GM18870 (cell line): Measurements from ENCODE around the gene FMC1.
"Not testable (repeated sequence)": the region's sequence is repeated elsewhere in the genome, so short reads cannot be mapped to it uniquely, and the experiment has no call there.

ENCODE experiments used
- ATAC-seq: cut with Tn5 transposase; IDR thresholded peaks from one replicate; pipeline ENCODE4 v1.9.1; 2021; ENCODE audit warnings: moderate library complexity; ENCODE audit not compliant: unreplicated experiment

The FMC1 gene

DNA sequence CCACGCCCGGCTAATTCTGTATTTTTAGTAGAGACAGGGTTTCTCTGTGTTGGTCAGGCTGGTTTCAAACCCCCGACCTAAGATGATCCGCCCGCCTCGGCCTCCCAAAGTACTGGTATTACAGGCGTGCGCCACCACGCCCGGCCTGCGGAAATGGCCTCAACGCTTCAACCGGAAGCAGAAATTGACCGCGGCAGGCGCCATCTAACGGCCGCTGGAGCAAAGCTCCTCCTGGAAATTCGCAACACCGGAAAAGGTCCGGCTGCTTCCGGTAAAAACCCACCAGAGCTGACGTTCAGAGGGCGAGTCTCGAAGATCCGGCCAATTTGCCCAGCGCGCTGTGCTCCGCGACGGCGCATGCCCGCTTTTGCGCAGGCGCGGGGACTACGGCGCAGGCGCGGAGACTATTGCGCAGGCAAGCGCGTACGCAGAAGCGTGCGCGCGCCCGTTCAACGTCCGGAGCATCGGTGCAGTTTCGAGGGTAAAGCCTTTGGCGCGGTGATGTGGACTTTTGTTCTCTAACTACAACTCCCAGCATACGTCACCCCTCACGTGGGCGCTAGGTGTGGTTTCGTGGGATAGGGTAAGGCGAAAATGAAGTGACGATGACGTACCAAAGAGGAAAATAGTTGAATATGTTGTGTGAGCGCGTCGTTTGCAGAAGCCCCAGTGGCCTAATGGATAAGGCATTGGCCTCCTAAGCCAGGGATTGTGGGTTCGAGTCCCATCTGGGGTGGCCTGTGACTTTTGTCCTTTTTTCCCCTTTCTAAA is 915 bp upstream of the FMC1 start:
- ATAC-seq = peak; percentile 91

DNA sequence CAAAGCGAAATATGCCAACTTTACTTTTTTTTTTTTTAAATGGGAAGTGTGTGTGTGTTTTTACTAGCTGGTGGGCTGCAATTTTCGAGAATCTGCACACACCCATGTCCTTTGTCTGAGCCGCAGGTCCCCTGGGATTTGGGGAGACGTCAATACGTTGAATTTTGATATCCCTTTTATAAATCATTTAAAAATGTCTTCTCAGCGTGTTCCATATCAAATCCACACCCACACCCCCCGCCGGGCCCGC is 404 bp upstream of the FMC1 start:
- ATAC-seq = no peak

DNA sequence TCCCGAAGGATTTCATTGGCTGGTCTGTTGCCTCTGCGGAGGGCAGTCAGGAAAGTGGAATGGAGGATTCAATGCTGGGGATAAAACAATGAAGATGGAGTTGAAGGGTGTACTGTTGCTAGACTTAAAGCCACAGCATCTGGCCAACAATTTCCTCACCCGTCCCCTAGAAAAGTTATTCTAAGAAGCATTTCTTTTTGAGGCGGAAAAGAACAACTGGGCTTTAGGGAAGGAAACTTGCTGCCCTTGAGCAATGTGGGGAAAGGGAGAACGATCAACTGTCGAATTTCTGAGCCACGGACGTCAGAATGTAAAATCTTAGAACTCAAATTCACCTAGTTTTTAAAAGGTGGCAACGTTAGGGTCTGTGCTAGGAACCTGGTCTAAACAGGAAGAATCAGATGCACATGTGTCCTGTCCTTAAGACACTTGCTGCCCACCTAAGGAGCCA is 664 bp downstream of the FMC1 start:
- peak; percentile 32 for ATAC-seq

DNA sequence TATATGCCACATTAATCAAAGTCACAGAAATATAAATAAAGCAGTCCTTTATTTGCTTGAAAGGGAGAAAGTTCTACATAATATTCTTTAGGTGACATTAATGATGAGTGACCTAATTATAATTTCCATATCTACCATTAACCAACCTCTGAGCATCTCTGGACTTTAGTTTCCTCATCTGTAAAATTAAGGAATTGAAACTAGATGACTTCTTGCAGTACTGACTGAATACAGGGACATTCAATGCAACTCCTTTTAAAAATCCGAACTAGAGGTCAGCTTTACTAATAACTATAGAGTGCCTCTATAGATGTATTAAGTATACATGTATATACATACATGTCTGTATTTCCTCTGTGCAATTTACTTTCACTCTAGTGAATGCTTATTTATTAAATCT is 3.9 kb downstream of the FMC1 start:
- ATAC-seq = no peak

DNA sequence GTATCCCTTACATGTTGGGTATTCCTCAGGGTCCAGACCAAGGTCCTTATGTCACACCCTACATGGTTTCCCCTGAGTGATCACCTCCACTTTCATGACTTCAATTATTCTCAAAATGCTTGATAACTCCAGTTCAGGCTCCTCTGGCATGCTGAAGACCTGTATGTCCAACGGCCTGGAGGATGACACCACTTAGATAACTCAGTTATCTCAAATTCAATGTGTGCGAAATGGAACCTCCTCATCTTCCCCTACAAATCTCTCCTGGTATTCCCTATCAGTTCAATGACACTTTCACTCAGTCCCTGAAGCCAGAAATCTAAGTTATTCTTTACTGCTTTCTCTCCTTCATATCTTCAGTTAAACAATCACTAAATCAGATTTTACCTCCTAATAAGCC is 9.9 kb downstream of the FMC1 start:
- no peak for ATAC-seq

DNA sequence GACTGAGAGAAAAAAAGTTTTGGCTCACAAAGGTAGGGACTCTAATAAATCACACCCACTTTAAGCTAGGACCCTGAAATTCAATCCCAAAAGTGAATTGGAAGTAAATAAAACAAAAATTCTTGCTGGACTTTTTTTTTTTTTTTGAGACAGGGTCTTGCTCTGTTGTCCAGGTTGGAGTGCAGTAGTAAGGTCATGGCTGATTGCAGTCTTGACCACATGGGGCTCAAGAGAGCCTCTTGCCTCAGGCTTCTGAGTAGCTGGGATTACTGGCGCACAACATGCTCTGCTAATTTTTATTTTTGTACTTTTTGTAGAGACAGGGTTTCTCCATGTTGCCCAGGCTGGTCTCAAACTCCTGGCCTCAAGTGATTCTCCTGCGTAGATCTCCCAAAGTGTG is 13.6 kb downstream of the FMC1 start:
- ATAC-seq = no peak

DNA sequence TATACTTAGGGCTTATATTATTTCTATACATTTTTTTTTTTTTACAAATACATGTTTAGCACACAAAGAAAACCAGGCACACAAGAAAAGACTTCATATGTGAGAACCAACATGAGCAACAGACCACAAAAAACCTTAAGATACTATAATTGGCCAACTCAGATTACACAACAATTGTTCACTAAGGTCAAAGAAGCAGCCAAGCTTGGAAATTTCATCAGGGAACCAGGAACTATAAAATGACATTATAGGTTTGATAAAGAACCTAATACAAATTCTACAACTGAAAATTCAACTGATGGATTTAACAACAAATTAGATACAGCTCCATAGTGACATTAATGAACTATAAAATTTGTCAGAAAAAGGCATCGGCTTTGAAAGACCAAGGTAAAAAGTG is 14.2 kb downstream of the FMC1 start:
- no peak for ATAC-seq

DNA sequence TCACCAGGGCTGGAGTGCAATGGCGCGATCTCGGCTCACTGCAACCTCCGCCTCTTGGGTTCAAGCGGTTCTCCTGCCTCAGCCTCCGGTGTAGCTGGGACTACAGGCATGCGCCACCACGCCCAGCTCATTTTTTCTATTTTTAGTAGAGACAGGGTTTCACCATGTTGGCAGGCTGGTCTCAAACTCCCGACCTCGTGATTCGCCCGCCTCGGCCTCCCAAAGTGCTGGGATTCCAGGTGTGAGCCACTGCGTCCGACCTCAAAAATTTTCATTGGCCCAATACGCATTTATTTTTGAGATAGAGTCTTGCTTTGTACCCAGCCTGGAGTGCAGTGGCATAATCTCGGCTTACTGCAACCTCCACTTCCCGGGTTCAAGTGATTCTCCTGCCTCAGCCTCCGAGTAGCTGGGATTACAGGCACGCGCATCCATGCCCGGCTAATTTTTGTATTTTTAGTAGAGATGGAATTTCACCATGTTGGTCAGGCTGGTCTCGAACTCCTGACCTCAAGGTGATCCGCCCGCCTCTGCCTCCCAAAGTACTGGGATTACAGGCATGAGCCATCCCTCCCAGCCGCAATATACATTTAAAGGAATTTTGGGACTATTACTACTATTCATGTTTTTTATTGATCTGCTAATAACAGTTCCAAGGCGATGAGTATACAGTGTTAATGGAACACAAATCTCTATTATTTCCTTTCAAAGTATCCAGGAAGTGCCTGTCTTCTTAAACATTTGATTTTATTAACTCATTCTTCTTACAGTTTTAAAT is 16.8 kb downstream of the FMC1 start:
- not testable (repeated sequence) for ATAC-seq

DNA sequence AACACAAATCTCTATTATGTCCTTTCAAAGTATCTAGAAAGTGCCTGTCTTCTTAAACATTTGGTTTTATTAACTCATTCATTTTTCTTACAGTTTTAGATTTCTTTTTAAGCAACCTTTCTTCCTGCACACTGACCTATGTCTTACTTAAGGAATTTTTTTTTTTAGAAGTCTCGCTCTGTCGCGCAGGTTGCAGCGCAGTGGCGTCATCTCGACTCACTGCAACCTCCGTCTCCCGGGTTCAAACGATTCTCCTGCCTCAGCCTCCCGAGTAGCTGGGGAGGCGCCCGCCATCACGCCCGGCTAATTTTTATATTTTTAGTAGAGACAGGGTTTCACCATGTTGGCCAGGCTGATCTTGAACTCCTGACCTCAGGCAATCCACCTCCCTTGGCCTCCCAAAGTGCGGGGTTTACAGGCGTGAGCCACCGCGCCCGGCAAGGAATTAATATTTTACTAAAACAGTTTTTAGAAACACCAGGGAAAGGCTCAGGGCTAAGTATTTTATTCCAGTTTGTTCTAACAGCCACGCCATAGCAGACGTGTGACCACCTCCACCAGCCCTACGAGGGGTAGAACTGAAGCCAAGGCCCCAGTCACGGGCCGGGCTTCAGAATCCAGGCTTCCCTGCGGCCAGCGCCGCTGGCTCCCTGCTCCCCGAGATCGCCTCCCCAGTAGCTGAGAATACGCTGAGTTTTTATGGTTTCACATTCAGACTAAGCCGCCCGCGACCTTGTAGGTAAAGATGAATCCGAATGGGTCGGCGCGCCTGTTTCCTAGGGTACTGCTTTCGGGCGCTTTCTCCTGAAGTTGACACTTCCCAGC is 17.6 kb downstream of the FMC1 start:
- ATAC-seq = peak; percentile 5

DNA sequence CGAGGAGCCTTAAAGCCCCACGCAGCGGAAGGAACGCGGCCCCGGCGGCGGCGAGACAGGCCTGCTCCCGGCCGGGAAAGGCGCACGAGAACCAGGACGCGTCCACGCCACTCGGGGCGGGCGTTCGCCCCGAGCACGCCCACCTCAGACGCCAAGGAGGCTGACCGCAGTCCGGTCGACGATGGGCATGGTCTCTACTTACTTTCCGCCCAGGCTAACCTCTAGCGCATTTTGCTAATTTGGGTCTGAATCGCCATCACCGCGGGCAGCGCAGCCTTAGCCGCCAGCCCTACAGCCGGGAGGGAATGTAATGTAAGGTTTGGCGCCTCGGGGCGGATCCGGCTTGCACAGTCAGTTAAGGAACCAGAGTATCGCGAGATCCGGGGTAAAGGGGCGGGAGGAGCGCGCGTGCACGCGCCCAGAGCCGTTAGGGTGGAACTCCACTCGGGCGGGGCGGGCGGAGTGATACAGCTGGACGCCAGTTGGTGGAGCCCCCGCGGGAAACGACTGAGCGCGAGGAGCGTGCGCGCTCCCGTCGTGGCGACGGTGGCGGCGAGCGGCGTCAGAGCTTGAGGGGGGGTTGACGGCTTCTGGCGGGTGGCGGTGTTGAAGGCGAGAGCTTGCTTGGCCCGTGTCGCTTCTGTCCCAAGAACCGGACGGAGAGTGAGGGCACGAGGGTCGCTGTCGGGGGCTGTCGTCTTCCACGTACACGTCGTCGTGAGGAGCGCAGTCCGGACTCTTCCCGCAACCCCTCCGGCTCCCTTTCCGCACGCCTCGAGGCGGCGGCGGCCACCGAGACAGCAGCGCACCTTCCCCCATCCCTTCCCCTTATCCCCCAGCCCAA is 18.5 kb downstream of the FMC1 start, which contains the start of gene LUC7L2:
Gene LUC7L2 (plus strand): TSS at position 529 of the 844 bp plus-strand sequence. CDS start 368 bp downstream, outside the sequence.
- ATAC-seq = peak; percentile 66

DNA sequence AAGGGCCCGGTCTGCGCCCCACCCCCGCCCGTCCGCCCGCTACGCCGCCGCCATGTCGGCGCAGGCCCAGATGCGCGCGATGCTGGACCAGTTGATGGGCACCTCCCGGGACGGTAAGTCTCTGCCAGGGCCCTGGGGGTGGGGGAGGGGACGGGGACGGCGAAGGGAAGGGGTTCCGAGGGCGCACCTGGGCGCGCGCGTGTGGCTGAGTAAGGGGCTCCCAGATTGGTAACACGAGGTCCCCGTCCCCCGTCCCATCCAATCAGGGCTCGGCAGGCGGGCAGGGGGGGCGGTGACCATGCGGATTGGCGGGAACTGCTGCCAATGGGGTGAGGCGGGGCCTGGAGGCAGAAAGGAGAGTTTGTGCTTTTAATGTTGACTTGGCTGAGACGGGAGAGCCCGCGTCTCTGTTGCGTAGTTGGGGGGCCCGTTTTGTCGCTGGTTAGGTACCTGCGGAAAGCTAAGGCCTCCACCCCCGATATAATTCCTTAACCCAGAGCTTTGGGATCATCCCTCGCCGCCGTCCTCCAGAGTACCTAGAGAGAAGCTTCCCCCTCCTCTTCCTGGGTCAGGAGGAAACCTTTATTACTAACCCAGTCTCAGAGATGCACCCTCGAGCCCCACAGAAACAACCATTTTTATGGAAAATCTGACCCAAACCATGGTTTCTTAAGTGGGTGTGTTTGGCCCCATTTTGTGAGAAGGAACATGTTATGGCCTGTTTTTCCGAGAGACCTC is 19.2 kb downstream of the FMC1 start:
- ATAC-seq = peak; percentile 37

DNA sequence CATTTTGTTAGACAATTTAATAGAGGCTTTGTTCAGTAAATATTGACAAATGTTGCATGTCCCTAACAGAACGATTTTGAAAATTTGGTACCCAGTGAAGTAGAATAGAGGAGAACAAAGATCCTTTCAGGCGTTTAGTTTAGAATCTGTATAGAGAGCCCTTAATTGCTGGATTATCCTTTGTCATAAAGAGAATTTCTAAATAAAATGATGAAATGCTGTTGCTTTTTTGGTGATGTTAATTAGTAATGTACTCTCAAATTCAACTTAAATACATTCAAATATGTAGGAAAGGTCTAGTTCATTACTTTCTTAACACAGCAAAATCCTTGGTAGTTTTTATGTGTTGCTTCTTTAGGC is 19.8 kb downstream of the FMC1 start:
- ATAC-seq = no peak

DNA sequence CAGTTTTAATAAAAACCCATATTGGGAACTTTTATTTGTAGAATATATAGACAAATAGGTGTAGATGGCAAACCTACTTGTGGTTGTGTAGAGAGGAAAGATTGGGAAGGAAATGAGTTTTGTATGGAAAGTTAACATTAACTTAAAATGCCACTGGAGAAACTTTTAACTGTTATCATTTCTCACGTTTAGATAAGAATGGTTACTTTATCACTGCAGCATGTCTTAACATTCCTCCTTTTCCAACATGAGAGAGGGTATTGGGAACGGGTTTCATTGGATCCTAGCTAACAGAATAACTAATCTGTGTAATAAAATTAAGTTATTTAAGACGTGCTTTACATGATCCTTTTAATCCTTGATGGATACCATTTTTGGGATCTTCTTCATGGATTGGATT is 20.4 kb downstream of the FMC1 start:
- ATAC-seq = no peak

DNA sequence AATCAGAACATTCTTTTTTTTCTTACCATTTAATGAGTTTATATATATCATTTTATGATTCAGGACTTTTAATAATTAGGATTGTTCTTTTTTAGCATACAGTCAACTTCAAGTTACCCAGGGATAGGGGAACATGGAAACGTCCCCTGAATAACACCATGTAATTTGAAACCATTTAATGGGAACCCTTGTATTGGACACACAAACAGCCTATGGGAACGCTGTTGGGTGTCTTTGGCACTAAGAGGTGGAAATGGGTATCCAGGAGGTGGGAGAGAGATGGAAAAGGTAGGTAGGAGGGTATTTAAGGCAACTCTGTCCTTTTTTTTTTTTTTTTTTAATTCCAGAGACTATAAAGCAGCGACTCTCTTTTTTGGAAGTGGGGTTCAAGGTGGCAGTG is 21.2 kb downstream of the FMC1 start:
- no peak for ATAC-seq

DNA sequence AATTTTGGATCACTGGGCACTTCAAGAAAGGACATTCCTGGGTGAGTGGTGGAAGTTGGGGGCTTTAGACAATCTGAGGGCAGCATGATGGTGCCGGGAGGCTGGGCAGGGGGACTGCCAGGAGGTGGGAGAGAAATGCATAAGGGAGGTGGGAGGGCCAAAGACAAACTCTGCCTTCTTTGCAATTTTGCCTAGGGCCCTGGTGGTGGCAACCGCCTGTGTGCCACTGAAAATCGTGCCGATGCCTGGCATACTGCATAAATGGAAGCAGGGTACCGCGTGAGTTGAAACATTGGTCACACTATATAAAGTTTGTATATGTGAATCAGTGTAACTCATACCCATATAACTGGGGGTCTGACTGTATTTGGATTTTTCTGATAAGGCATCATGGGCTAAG is 21.8 kb downstream of the FMC1 start:
- no peak for ATAC-seq

DNA sequence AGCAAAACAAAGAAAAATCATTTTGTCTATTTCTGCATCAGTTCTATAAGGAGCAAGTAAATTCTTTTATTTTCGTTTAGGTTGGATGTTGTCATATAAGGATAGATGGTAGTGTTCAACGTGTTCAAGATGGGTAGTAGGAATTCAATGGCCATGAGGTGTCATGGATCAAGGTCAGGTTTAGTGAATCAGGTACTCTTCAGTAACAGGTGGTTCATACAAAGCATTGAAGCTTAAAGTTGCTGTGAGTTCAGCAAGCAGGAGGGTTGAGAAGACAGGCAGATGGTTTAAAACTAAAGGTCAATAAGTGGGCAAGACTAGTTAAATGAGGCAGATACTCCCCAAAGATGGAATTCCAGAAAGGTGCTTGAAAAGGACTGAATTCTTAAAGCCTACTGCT is 24.2 kb downstream of the FMC1 start:
- ATAC-seq = no peak

DNA sequence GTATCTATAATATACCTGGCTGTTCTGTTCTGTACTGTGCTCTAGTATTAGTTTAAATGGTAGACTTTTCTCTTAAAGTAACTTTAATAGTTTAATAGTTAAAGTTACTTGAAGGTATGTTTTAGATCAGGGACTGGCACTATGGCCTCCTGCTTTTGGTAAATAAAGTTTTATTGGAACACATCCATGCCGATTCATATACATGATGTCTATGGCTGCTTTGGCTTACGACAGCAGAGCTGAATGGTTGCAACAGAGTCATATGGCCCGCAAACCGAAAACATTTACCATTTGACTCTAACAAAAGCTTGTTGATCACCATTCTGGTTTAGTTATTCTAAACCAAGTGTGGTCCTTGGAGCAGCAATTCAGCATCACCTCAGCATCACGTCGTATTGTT is 25.3 kb downstream of the FMC1 start:
- ATAC-seq = no peak

DNA sequence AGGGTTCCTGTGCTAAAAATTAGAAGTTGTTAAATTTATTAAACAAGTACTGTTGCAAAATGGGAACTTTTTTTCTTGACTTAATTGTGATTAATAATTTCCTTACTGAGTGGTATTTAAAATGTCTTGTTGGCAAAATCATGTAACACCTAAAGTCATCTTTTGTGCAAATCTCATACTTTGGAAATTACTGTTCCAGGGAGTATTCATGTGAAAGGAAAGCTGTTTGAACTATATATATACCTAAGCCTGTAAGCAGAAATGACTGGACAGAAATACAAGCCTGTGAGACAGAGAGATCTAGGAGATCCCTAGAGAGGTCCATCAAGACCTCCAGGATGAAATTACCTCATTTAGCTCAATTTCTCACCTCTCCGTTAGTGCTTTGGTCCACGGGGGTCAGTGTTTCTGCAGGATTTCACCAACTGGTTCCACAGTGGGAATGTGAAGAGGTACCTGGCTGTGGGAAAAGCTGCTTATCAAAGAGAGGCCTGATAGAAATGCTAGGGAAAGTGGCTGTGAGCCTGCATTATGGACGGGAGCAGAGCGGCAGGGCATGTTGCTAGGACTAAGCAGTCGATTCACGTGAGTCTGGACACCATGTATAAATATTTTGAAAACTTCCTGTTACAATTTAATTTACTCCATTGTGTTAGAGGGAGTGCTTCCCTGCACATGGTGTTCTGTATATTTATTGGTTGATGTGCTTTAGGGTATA is 26.5 kb downstream of the FMC1 start:
- peak; percentile 45 for ATAC-seq

DNA sequence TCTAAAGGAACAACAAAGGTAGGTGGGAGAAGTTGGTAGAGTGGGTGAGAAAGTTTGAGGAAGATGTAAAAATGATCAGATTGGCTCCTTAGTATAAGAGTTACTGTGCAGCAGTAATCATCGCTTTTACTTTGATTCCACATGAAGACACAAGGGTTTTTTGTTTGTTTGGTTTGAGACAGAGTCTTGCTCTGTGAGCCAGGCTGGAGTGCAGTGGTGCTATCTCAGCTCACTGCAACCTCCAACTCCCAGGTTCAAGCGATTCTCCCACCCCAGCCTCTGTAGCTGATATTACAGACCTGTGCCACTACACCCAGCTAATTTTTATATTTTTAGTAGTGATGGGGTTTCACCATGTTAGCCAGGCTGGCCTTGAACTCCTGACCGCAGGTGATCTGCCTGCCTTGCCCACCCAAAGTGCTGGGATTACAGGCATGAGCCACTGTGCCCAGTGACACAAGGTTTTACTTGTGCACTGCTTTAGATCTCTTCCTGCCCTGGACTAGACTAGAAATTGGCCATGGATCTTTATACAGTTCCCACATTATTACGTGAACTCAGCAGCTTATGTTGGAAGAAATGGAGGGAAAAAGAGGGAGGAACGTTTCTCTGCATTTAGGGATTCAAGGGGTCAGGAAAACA is 29.3 kb downstream of the FMC1 start:
- no peak for ATAC-seq
